HG03159 (cell line): ENCODE results near the gene MEPE.

Source experiments
- ATAC-seq: cut with Tn5 transposase; IDR thresholded peaks from one replicate; pipeline ENCODE4 v1.9.1; 2021; ENCODE audit warnings: mild to moderate bottlenecking, moderate library complexity; ENCODE audit not compliant: unreplicated experiment

MEPE gene

DNA sequence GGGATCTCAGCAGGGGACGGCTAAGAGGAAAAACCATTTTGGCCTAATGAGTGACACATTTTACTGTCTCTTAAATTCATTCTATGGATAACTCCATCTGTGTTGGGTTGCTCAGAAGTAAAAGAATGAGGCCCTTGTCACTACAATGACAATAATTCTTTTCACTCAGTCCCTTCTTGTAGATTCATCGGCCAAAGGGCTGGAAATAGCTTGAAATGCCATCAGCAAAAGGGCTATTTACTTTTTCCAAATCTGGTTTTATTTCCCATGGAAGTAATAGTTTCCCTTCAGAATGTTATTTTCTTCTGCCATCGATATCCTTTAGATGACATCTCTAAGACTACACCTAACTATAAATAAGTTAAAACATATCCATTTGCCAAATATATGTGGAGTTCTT is 7.4 kb downstream of the MEPE start:
- no peak for ATAC-seq

DNA sequence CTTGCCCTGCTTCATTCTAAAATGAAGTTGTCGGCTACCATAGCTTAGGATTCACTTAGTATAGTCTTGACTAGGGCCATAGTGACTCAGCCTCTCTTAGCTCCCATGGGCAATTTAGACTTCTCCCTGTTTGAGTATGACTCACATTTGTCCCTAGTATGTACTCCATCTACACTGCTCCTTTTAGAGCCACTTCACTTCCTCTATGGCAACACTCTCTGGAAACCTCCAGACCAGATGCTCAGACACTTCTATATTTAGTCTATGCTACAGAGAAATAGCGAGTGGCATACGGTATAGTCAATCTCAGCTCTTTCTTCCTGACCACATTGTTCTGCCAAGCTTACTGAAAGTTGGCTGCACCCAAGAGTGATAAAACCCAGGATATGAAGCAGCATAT is 11.2 kb downstream of the MEPE start:
- no peak for ATAC-seq

DNA sequence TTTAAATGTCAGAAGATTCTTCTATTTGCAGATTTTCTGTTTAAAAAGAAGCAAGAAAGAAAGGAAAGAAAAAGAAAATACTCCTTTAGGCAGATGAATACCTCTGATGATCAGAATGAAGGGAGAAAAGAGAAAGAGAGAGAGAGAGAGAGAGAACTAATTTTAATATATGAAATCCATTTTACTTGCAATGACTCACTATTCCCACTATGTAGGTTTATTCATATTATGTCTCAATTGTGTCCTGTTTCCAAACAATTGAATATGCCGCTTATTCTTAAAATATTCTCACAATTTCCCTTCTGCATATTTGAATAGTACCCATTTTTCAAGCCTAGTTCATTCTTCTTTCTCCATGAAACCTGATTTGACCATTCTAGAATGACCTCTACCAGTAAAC is 11.7 kb downstream of the MEPE start:
- no peak for ATAC-seq

DNA sequence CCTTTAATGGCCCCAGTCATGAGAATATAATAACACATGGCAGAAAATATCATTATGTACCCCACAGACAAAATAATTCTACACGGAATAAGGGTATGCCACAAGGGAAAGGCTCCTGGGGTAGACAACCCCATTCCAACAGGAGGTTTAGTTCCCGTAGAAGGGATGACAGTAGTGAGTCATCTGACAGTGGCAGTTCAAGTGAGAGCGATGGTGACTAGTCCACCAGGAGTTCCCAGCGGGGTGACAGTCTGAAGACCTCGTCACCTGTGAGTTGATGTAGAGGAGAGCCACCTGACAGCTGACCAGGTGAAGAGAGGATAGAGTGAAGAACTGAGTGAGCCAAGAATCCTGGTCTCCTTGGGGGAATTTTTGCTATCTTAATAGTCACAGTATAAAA is 13.5 kb downstream of the MEPE start:
- ATAC-seq = no peak

DNA sequence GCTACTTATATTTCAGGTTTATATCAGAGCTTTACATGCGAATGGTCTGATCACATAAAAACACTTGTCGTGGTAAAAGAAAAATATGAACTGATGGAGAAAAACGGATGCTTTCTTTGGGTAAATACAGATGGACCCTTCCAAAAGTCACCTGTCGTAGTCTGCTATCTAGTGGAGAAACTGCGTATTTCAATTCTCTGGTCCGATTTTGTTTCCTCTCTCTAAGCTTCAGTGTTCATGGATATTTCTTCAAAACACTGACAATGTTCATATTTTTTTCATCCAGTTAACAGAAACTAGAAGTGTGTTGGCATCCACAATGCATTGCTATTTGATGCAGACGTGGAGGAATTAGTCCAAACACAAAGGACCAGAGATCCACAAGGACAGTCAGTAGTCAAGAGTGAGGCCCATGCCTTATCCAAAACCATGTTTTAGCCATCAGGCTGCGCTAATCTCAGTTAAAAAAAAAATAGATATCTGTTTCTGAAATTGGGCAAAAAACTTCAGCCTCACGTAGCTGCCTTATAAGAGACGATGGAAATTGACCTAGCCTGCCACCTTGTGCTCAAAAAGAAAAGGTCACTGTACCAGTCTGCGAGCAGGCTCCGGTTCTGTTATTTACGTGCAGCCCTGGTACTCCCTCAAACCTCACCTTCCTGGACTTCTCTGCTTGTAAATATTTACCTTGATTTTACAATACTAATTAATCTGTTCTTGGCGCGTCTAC is 16.0 kb downstream of the MEPE start:
- peak; percentile 92 for ATAC-seq

DNA sequence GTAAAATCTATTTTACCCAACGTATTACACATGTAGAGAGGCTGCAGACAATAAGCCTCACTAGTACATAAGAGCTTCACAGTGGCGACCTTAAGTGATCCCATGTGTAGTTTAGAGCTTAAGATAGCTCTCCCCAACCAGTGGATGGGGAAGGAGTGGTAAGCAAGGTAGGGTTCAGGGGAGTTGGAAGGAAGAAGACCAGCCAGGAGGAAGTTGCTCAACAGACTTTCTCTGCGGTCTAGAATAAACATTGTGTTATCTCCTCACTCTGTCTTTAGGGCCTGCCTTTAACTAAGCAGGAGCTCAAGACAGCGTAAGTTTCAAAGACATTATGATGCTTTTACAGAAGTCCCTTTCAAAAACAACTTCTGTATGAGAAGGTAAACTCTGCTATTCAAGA is 16.8 kb downstream of the MEPE start:
- no peak for ATAC-seq

DNA sequence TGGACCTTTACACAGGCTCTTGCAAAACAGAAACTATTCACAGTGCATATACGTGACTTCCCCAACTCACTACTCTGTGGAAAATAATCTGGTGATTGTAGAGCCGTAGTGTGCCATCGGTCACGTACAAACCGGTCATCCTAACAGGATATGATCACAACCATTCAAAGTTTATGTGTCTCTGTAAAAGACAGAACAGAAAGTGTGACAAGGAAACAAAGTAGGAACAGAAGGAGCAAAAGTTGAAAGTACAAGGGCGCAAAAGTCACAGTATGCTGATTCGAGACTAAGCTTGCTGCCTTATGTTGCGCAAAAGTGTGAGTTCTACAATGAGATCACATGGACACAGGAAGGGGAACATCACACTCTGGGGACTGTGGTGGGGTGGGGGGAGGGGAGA is 18.6 kb downstream of the MEPE start:
- no peak for ATAC-seq

DNA sequence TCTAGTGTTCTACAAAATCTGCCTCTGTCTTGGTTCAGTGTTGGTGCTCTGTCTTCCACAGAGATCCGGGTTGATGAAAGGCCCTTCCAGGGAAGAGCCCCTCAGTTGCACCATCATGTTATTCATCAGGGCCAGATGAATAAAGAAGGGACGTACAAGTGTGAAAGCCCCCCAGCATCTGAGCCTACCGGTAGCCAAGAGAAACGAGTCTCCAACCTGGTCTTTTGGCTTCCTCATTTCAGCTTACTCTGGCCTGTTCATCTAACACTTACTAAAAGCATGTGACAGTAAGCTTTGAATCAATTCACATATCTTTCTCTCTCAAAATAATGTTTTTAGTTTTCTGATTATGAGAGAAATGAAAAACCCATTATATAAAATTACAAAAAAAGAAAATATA is 19.2 kb downstream of the MEPE start:
- no peak for ATAC-seq

DNA sequence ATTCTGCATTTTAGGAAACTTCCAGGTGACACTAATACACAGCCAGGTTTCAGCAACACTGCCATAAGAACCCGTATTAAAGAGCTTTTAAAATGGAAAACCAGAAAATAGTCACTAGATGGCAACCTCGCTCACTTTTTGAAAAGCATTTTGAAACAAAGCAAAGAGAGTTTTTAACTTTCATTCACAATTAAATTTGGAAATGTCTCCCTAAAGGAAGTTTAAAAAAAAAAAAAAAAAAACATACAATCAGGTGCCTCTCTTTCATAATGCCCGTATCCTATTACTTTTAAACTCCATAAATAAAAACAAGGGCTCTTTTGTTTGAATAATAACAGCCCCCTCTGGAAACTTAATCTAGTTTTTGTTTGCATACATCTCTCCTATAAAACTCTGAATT is 20.3 kb downstream of the MEPE start:
- no peak for ATAC-seq

DNA sequence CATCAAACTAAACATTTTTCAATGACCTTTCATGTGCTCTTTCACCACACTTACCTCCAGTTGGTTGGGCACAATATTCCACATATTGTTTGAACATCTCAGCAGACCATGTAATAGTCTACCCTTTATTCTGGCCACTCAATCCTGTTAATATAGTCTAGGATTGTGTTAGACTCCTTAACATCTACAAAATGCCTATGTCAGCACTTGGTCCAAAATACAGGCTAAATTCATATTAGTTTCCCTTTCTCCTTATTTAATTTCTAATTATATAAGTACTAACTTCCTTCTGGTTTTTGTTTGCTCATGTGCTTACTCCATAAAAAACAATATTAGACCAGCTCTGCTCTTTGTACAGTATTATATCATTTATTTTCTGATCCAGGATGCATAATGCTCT is 21.1 kb downstream of the MEPE start:
- no peak for ATAC-seq

DNA sequence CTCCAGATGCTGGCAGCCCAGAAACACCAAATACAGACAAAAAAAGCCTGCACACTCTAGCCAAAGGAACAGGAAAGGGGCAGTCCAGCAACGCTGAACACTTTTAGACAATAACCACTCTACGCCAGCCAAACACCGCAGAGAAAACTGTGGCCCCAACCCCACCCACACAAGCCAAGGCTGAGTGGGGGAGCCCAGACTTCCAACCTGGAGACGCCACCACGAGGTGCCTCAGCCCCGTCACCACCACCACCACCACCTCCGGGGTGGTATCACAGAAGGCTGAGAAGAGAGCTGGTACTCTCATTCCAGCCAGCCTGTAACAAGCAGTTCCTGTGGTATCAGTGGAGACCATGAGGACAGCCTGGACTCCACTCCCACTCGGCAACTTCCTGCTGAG is 22.8 kb downstream of the MEPE start:
- ATAC-seq = no peak

DNA sequence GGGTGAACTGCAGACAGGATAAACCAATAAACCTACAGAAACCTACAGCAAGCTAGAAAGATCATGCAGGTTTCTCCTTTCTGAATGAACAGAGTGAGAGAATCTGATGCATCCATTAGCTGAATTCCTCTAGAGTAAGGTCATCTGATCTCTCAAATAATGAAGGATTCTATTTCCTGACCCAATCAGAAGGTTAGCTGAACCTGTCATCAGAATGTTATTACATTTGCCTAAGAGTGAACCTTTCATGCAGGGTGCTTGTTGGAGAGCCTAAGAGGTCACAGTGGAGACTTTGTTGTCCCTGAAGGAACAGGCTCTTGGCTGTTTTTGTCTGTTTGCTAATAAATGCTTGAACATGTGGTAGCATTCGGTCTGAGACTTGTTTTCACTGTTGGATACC is 24.0 kb downstream of the MEPE start:
- no peak for ATAC-seq

DNA sequence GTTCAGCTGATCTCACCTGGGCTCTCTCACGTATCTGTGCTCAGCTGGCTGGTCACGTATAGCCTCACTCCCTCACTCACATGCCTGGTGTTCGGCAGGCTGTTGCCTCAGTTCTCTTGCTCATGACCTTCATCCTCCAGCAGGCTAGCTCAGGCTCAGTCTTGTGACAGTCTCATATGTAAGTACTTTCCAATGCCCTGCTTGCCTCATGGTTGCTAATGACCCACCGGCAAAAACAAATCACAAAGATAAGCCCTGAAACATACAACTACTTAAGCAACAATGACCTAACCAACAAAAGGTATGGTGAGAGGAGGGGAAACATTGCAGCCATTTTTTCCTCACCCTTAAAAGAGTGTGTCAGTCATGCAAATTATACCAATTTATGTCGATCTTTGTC is 25.0 kb downstream of the MEPE start:
- no peak for ATAC-seq

DNA sequence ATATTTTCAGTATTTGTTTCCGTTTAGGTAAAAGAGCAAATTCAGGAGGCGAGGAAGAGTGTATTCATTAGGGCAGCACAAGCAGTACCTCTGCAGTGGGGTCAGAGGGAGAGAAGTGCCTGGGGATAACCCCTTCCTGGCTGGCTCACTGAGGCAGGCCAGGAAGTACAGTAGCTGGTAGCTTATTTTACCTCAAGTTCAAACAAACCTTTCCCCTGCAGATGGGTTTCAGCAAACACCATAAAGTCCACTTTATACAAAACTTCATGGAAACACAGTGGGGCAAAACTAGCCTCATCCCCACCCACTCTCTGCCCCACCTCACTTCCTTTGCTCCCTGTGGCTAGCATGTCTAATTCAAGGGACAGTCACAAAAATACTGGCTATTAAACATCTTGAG is 29.5 kb downstream of the MEPE start:
- no peak for ATAC-seq

DNA sequence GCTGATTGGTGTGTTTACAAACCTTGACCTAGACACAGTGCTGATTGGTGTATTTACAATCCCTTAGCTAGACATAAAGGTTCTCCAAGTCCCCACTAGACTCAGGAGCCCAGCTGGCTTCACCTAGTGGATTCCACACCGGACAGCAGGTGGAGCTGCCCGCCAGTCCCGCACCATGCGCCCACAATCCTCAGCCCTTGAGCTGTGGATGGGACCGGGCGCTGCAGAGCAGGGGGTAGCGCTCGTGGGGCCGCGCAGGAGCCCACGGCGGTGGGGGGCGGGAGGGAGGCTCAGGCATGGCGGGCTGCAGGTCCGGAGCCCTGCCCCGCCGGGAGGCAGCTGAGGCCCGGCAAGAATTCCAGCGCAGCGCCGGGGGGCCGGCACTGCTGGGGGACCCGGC is 30.7 kb downstream of the MEPE start:
- ATAC-seq = no peak

DNA sequence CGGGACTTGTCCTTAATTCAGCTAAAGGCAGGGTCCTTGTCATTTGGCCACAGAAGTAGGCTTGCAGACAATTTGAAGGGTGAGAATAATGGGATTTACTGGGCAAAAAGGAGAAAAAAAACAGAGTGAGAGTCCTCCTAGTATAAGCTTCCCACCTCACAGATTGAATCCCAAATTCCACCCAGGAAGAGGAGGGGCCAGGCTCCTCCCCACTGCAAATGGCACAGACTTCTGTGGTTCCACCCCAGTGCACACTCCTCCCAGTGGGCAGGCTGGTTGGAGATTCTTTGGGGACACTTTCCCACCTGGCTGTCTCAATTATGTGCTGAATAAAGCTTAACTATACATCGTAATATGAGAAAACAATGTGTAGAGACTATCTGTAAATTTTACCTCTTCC is 31.6 kb downstream of the MEPE start:
- ATAC-seq = no peak

DNA sequence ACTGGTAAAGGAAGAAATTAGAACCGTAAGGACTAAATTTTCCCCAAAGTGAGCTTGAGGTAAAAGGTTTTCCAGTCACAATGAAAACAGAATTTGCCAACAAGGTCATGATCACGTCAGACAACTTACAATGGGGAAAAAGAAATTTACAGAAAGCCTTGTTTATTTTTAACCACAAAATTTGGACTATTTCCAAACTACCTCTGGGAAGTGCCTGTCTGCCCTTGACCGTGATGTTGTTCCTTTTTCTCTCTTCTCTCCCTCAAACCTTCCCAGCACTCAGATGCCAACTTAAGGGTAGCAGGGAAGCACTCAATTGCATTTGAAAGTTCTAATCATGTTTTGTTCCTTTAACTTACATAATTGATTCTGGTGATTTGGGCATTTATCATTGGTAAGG is 32.5 kb downstream of the MEPE start:
- no peak for ATAC-seq

DNA sequence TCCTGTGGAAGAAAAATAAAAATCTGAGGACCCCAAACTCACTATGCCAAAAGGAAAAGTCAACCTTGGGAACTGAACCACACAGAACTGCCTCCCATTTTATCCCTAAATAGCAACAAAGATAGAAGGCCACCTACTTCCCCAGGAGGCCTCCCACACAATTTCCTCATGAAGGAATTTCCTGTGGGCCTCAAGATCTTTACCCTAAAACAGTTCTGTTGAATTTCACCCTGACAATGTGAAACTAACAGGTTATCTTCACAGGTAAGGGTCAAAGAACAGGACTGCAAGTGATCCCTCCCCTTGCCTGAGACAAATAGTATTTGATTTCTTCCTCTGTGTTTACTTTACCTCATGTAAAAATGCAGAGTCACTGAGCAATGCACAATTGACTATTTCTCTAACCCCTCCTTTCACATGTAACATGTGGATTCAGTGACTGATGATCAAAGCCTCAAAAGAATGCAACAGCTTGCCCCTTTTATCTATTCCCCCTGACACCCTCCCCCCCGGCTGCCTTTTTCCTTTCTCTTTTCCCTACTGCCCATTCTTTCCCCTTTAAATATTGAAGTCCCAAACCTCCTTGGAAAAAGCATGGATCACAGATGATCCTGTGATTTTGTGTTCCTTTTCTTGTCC is 33.3 kb downstream of the MEPE start:
- no peak for ATAC-seq

DNA sequence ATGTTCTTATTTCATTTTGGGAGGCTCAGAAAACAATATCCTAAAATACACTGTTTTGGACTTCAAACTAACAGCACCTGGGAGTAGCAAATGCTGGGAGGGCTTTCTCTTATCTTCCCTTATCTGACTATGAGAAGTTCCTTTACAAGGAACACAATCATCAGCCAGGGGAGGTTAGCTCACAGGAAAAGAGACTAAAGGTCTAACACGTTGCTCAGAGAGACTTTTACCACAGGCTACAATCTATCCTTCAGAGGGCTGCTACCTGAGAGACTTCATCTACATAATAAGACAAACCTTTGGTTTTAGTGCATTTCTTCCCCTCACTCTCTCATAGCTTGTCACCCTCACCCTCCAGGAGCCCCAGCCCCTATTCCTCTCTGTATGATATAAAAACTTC is 35.8 kb downstream of the MEPE start:
- ATAC-seq = no peak

DNA sequence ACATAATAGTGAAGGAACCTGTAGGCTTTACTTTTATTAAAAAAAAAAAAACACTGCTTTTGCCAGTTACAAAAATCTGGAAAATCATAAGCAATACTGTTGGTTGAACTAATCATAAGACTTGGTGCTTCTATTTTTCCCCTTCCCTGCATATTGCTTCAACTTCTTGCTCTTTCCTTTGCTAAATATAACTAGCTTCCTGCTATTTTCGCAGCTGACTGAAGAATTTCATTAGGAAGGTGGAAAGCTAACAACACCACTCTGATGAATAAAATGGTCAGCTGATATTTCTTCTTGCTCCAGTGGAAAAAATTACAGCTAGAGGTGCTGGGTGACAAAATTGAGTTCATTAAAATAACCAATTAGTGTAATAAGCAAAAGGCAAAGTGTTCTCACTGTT is 39.3 kb downstream of the MEPE start:
- no peak for ATAC-seq

DNA sequence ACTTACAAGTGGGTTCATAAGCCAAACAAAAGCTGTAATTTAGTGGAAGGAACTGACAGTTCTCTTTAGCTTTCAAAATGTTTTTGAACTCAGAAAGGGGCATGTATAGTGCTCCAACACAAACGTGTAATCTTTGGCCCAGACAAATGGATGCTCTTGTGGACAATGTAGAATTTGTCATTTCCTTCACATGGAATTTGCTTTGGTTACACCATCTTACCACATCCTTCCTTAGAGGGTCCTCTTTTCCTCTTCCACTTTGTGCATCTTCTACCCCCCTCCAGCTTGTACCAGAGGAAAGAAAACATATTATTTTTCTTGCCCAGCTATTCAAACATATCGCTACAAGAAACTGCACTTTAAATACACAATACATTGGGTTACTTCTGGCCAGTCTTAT is 42.4 kb downstream of the MEPE start:
- ATAC-seq = no peak

DNA sequence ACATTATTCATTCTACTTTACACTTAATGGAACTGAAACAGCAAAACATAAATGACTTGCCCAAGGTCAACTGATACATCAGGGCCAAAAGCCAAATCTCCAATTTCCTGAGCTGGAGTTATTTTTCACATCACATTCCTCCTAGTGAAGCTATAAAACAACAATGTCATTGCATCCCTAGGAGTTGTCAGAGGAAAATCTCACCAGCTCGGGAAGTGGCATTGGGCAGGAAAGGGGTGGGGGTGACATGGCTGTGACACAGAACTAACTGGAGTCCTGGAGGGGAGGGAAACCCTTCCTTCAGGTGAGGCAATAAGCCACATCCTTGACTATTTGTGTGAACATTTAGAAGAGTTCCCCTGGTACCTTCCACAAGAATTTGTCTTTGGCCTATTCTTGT is 47.3 kb downstream of the MEPE start:
- no peak for ATAC-seq

DNA sequence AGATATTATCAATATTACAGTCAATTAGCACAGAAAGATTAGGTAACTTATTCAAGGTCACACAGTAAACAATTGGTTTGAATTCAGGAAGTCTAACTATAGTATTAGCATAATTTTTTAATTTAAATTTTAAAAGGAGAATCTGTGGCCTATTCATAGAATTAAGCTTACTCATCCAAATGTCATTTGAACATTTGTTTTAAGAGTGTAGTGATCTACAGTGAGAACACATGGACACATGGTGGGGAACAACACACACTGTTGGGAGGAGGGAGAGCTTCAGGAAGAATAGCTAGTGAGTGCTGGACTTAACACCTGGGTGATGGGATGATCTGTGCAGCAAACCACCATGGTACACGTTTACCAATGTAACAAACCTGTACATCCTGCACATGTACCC is 48.3 kb downstream of the MEPE start:
- no peak for ATAC-seq
